ENCODE measurements around the gene TARS2.

Gene TARS2

GRCh38 chr1:150493175-150493574 lies 6.0 kb downstream of the TARS2 start:
- DNase-seq (ENCODE audit: low read depth, low spot score), result no peak
- no peak overlapping the region for H3K4me3 ChIP-seq (ENCODE audit: low read depth, low read length)
- ChIA-PET CTCF (no interaction called here), POLR2A (no interaction called here)
- no peak for TF ChIP-seq CTCF (IDR thresholded peaks at IDR 0.05; ENCODE audit: insufficient read depth, low read length, missing control alignments)

- POLR2A ChIA-PET, result interaction anchor here (1.7 kb wide), 1 partner anchor 10 kb away, joined by 6 read pairs; the partner anchor contains the start of gene ECM1
- CTCF ChIA-PET, result interaction anchor here (1.3 to 2.1 kb wide), 3 partner anchors 15 to 62 kb away, joined by 3 to 5 read pairs (median 4); partner anchors contain the start of gene FALEC
- TF ChIP-seq CTCF (IDR thresholded peaks at IDR 0.05; ENCODE audit: insufficient read depth, low read length, missing control alignments), result no peak
- no peak for DNase-seq (ENCODE audit: low read depth, low spot score)
- H3K4me3 ChIP-seq (ENCODE audit: low read depth, low read length), result no peak overlapping the region
Observed at GRCh38 chr1:150498342-150498741, 11.1 kb downstream of the TARS2 start.

GRCh38 chr1:150505431-150505830 lies 18.2 kb downstream of the TARS2 start:
- TF ChIP-seq CTCF (IDR thresholded peaks at IDR 0.05; ENCODE audit: insufficient read depth, low read length, missing control alignments), result no peak
- DNase-seq (ENCODE audit: low read depth, low spot score), result no peak
- CTCF ChIA-PET, result interaction anchor here (0.8 to 1.0 kb wide), 2 partner anchors 10 to 13 kb away, joined by 3 read pairs; partner anchors contain the start of gene FALEC
- POLR2A ChIA-PET, result no interaction called here
- no peak overlapping the region for H3K4me3 ChIP-seq (ENCODE audit: low read depth, low read length)

- DNase-seq (ENCODE audit: low read depth, low spot score), result no peak
- no peak for TF ChIP-seq CTCF (IDR thresholded peaks at IDR 0.05; ENCODE audit: insufficient read depth, low read length, missing control alignments)
- ChIA-PET CTCF (interaction anchor here (0.7 to 2.4 kb wide), 7 partner anchors 24 to 487 kb away, joined by 3 to 15 read pairs (median 3); no protein-coding TSS in a partner anchor), POLR2A (interaction anchor here (0.6 to 1.6 kb wide), 8 partner anchors 10 to 167 kb away, joined by 3 to 10 read pairs (median 4); partner anchors contain the start of gene MCL1)
- H3K4me3 ChIP-seq (ENCODE audit: low read depth, low read length), result peak within 1 kb of the TSS; percentile 64
Observed at GRCh38 chr1:150507912-150508864, 21.0 kb downstream of the TARS2 start, which contains the start of gene ECM1. ECM1 (plus strand) TSS chr1:150508109; CDS start chr1:150508210, 101 bp downstream.

- DNase-seq (ENCODE audit: low read depth, low spot score), result no peak
- peak overlapping the region; percentile 64 for H3K4me3 ChIP-seq (ENCODE audit: low read depth, low read length)
- TF ChIP-seq CTCF (IDR thresholded peaks at IDR 0.05; ENCODE audit: insufficient read depth, low read length, missing control alignments), result no peak
- POLR2A ChIA-PET, result interaction anchor here (0.6 to 0.9 kb wide), 2 partner anchors 70 to 168 kb away, joined by 3 to 4 read pairs; partner anchors contain the start of gene MCL1
- CTCF ChIA-PET, result interaction anchor here (0.9 to 2.4 kb wide), 5 partner anchors 24 to 486 kb away, joined by 3 to 15 read pairs (median 5); no protein-coding TSS in a partner anchor
Observed at GRCh38 chr1:150508982-150509381, 21.8 kb downstream of the TARS2 start.

- CTCF ChIA-PET, result interaction anchor here (1.0 to 11.8 kb wide), 4 partner anchors 22 to 256 kb away, joined by 3 to 160 read pairs (median 4); no protein-coding TSS in a partner anchor
- TF ChIP-seq CTCF (IDR thresholded peaks at IDR 0.05; ENCODE audit: insufficient read depth, low read length, missing control alignments), result no peak
- POLR2A ChIA-PET, result no interaction called here
- DNase-seq (ENCODE audit: low read depth, low spot score), result no peak
- H3K4me3 ChIP-seq (ENCODE audit: low read depth, low read length), result no peak overlapping the region
Observed at GRCh38 chr1:150511551-150511950, 24.3 kb downstream of the TARS2 start.
